ENCODE measurements around the gene DLEC1.

DNA sequence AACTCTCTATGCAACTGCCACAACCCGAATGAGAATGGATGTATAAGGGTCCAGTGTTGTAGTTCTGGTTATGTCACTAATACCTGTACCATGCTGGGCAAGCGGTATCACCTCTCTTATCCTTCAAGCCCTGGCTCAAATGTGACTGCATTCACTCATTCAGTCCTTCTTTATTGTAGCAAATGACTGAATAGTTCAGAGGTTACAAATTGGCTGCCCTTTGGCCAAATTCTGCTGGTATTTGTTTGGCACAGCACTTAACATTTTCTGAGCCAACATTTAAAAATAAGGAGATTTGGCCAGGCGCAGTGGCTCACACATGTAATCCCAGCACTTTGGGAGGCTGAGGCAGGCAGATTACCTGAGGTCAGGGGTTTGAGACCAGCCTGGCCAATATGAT lies 47.5 kb downstream of the DLEC1 start:
- TF ChIP-seq, protein P1, sequence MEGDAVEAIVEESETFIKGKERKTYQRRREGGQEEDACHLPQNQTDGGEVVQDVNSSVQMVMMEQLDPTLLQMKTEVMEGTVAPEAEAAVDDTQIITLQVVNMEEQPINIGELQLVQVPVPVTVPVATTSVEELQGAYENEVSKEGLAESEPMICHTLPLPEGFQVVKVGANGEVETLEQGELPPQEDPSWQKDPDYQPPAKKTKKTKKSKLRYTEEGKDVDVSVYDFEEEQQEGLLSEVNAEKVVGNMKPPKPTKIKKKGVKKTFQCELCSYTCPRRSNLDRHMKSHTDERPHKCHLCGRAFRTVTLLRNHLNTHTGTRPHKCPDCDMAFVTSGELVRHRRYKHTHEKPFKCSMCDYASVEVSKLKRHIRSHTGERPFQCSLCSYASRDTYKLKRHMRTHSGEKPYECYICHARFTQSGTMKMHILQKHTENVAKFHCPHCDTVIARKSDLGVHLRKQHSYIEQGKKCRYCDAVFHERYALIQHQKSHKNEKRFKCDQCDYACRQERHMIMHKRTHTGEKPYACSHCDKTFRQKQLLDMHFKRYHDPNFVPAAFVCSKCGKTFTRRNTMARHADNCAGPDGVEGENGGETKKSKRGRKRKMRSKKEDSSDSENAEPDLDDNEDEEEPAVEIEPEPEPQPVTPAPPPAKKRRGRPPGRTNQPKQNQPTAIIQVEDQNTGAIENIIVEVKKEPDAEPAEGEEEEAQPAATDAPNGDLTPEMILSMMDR (IDR thresholded peaks at IDR 0.05) = no peak
- no peak for TF ChIP-seq POLR2A (IDR thresholded peaks at IDR 0.05)
